GM12865 (cell line): ENCODE measurements around the gene TAF3.

Source experiments
- DNase-seq: peaks from one replicate; pipeline ENCODE4 v3.0.0; 2010; ENCODE audit warnings: low read depth
- H3K4me3 ChIP-seq: 2 replicates; pipeline ENCODE4 v1.5.1; 2011; ENCODE audit warnings: mild to moderate bottlenecking, low read depth, low read length, control low read depth
- CTCF ChIP-seq: IDR thresholded peaks from 2 replicates; pipeline ENCODE4 v1.5.1; 2011; ENCODE audit warnings: low read length, control low read depth, low read depth, inconsistent platforms; ENCODE audit not compliant: insufficient read depth; ENCODE audit errors: missing control alignments

TAF3 gene

GRCh38 chr10:8066124-8066523, 247.8 kb downstream of the TAF3 start:
- H3K4me3 ChIP-seq: no peak overlapping the region
- TF ChIP-seq CTCF: no peak
- no peak for DNase-seq
